ENCODE results near the gene DNAH1.

Gene DNAH1

GRCh38 chr3:52432225-52432624 lies 116.1 kb downstream of the DNAH1 start:
- Histone ChIP-seq H3K27ac (ENCODE audit: insufficient read depth, low read length, poor library complexity, severe bottlenecking) (no peak overlapping the region), H3K9me3 (ENCODE audit: control insufficient read depth, low read length) (no peaks in the 10 kb centered on the region), H3K4me1 (ENCODE audit: control insufficient read depth, insufficient read depth, low read length, poor library complexity, severe bottlenecking) (no peaks in the 10 kb centered on the region), H3K27me3 (replicated peaks; ENCODE audit: control insufficient read depth, insufficient read depth, low read length, poor library complexity, severe bottlenecking) (no peaks in the 10 kb centered on the region), H3K4me3 (ENCODE audit: insufficient read depth, low read depth, low read length, poor library complexity, severe bottlenecking) (no peak overlapping the region), H3K36me3 (ENCODE audit: control insufficient read depth, insufficient read depth, low read length) (no peaks in the 10 kb centered on the region)
- DNase-seq, result no peak

- no peak for DNase-seq
- H3K27me3 ChIP-seq (replicated peaks; ENCODE audit: control insufficient read depth, insufficient read depth, low read length, poor library complexity, severe bottlenecking), result no peaks in the 10 kb centered on the region
- H3K4me1 ChIP-seq (ENCODE audit: control insufficient read depth, insufficient read depth, low read length, poor library complexity, severe bottlenecking), result no peaks in the 10 kb centered on the region
- no peaks in the 10 kb centered on the region for H3K9me3 ChIP-seq (ENCODE audit: control insufficient read depth, low read length)
- no peaks in the 10 kb centered on the region for H3K36me3 ChIP-seq (ENCODE audit: control insufficient read depth, insufficient read depth, low read length)
- no peak overlapping the region for H3K27ac ChIP-seq (ENCODE audit: insufficient read depth, low read length, poor library complexity, severe bottlenecking)
- H3K4me3 ChIP-seq (ENCODE audit: insufficient read depth, low read depth, low read length, poor library complexity, severe bottlenecking), result no peak overlapping the region
Measured at GRCh38 chr3:52432691-52433141, 116.6 kb downstream of the DNAH1 start.

- Histone ChIP-seq H3K27me3 (replicated peaks; ENCODE audit: control insufficient read depth, insufficient read depth, low read length, poor library complexity, severe bottlenecking) (no peaks in the 10 kb centered on the region), H3K9me3 (ENCODE audit: control insufficient read depth, low read length) (no peaks in the 10 kb centered on the region), H3K4me1 (ENCODE audit: control insufficient read depth, insufficient read depth, low read length, poor library complexity, severe bottlenecking) (no peaks in the 10 kb centered on the region), H3K4me3 (ENCODE audit: insufficient read depth, low read depth, low read length, poor library complexity, severe bottlenecking) (no peak overlapping the region), H3K36me3 (ENCODE audit: control insufficient read depth, insufficient read depth, low read length) (no peaks in the 10 kb centered on the region), H3K27ac (ENCODE audit: insufficient read depth, low read length, poor library complexity, severe bottlenecking) (no peak overlapping the region)
- DNase-seq, result no peak
Measured at GRCh38 chr3:52433328-52433995, 117.3 kb downstream of the DNAH1 start.

GRCh38 chr3:52433996-52434479 lies 117.9 kb downstream of the DNAH1 start:
- Histone ChIP-seq H3K36me3 (ENCODE audit: control insufficient read depth, insufficient read depth, low read length) (no peaks in the 10 kb centered on the region), H3K9me3 (ENCODE audit: control insufficient read depth, low read length) (no peaks in the 10 kb centered on the region), H3K4me1 (ENCODE audit: control insufficient read depth, insufficient read depth, low read length, poor library complexity, severe bottlenecking) (no peaks in the 10 kb centered on the region), H3K27ac (ENCODE audit: insufficient read depth, low read length, poor library complexity, severe bottlenecking) (no peak overlapping the region), H3K4me3 (ENCODE audit: insufficient read depth, low read depth, low read length, poor library complexity, severe bottlenecking) (no peak overlapping the region), H3K27me3 (replicated peaks; ENCODE audit: control insufficient read depth, insufficient read depth, low read length, poor library complexity, severe bottlenecking) (no peaks in the 10 kb centered on the region)
- DNase-seq, result no peak

- no peaks in the 10 kb centered on the region for H3K4me1 ChIP-seq (ENCODE audit: control insufficient read depth, insufficient read depth, low read length, poor library complexity, severe bottlenecking)
- H3K4me3 ChIP-seq (ENCODE audit: insufficient read depth, low read depth, low read length, poor library complexity, severe bottlenecking), result no peak overlapping the region
- H3K27me3 ChIP-seq (replicated peaks; ENCODE audit: control insufficient read depth, insufficient read depth, low read length, poor library complexity, severe bottlenecking), result no peaks in the 10 kb centered on the region
- H3K9me3 ChIP-seq (ENCODE audit: control insufficient read depth, low read length), result no peaks in the 10 kb centered on the region
- H3K27ac ChIP-seq (ENCODE audit: insufficient read depth, low read length, poor library complexity, severe bottlenecking), result no peak overlapping the region
- H3K36me3 ChIP-seq (ENCODE audit: control insufficient read depth, insufficient read depth, low read length), result no peaks in the 10 kb centered on the region
- DNase-seq, result no peak
Measured at GRCh38 chr3:52434491-52435115, 118.5 kb downstream of the DNAH1 start.

- H3K9me3 ChIP-seq (ENCODE audit: control insufficient read depth, low read length), result no peaks in the 10 kb centered on the region
- no peaks in the 10 kb centered on the region for H3K4me1 ChIP-seq (ENCODE audit: control insufficient read depth, insufficient read depth, low read length, poor library complexity, severe bottlenecking)
- H3K27ac ChIP-seq (ENCODE audit: insufficient read depth, low read length, poor library complexity, severe bottlenecking), result no peak overlapping the region
- H3K4me3 ChIP-seq (ENCODE audit: insufficient read depth, low read depth, low read length, poor library complexity, severe bottlenecking), result no peak overlapping the region
- no peak for DNase-seq
- no peaks in the 10 kb centered on the region for H3K27me3 ChIP-seq (replicated peaks; ENCODE audit: control insufficient read depth, insufficient read depth, low read length, poor library complexity, severe bottlenecking)
- no peaks in the 10 kb centered on the region for H3K36me3 ChIP-seq (ENCODE audit: control insufficient read depth, insufficient read depth, low read length)
Measured at GRCh38 chr3:52435246-52436101, 119.4 kb downstream of the DNAH1 start.

GRCh38 chr3:52436500-52437149 lies 120.5 kb downstream of the DNAH1 start:
- Histone ChIP-seq H3K36me3 (ENCODE audit: control insufficient read depth, insufficient read depth, low read length) (no peaks in the 10 kb centered on the region), H3K4me1 (ENCODE audit: control insufficient read depth, insufficient read depth, low read length, poor library complexity, severe bottlenecking) (no peaks in the 10 kb centered on the region), H3K9me3 (ENCODE audit: control insufficient read depth, low read length) (no peaks in the 10 kb centered on the region), H3K27ac (ENCODE audit: insufficient read depth, low read length, poor library complexity, severe bottlenecking) (no peak overlapping the region), H3K4me3 (ENCODE audit: insufficient read depth, low read depth, low read length, poor library complexity, severe bottlenecking) (no peak overlapping the region), H3K27me3 (replicated peaks; ENCODE audit: control insufficient read depth, insufficient read depth, low read length, poor library complexity, severe bottlenecking) (no peaks in the 10 kb centered on the region)
- DNase-seq, result no peak

- Histone ChIP-seq H3K27ac (ENCODE audit: insufficient read depth, low read length, poor library complexity, severe bottlenecking) (no peak overlapping the region), H3K4me3 (ENCODE audit: insufficient read depth, low read depth, low read length, poor library complexity, severe bottlenecking) (no peak overlapping the region)
- no peak for DNase-seq
Measured at GRCh38 chr3:52437326-52438103, 121.4 kb downstream of the DNAH1 start.

GRCh38 chr3:52438104-52438376 lies 121.9 kb downstream of the DNAH1 start:
- Histone ChIP-seq H3K27ac (ENCODE audit: insufficient read depth, low read length, poor library complexity, severe bottlenecking) (no peak overlapping the region), H3K9me3 (ENCODE audit: control insufficient read depth, low read length) (no peaks in the 10 kb centered on the region), H3K36me3 (ENCODE audit: control insufficient read depth, insufficient read depth, low read length) (no peaks in the 10 kb centered on the region), H3K27me3 (replicated peaks; ENCODE audit: control insufficient read depth, insufficient read depth, low read length, poor library complexity, severe bottlenecking) (no peaks in the 10 kb centered on the region), H3K4me3 (ENCODE audit: insufficient read depth, low read depth, low read length, poor library complexity, severe bottlenecking) (no peak overlapping the region), H3K4me1 (ENCODE audit: control insufficient read depth, insufficient read depth, low read length, poor library complexity, severe bottlenecking) (no peaks in the 10 kb centered on the region)
- no peak for DNase-seq

More at GRCh38 chr3:52437326-52438103, 121.4 kb downstream of the DNAH1 start:
- Histone ChIP-seq H3K4me1 (ENCODE audit: control insufficient read depth, insufficient read depth, low read length, poor library complexity, severe bottlenecking) (no peaks in the 10 kb centered on the region), H3K27me3 (replicated peaks; ENCODE audit: control insufficient read depth, insufficient read depth, low read length, poor library complexity, severe bottlenecking) (no peaks in the 10 kb centered on the region), H3K9me3 (ENCODE audit: control insufficient read depth, low read length) (no peaks in the 10 kb centered on the region), H3K36me3 (ENCODE audit: control insufficient read depth, insufficient read depth, low read length) (no peaks in the 10 kb centered on the region)
